OCI-LY3 (cell line): ENCODE data around the gene NKAIN2.

Experiments
- H2AFZ ChIP-seq: fragments of 200-600, 300-600 bp; shearing (Covaris generic); 2 replicates; pipeline ENCODE4 v1.6.0; 2014; ENCODE audit warnings: antibody characterized with exemption, low read depth, low read length
- H3K27ac ChIP-seq: fragments of 200-600, 300-600 bp; sonication (generic); 2 replicates; pipeline ENCODE4 v1.5.1; 2014; ENCODE audit warnings: mild to moderate bottlenecking, low read length, moderate library complexity, mixed read lengths
- H3K27me3 ChIP-seq: fragments of 200-600, 300-600 bp; sonication (generic); 2 replicates; pipeline ENCODE4 v1.6.1; 2014; ENCODE audit warnings: low read depth, low read length, mixed read lengths
- H3K36me3 ChIP-seq: fragments of 200-600, 300-600 bp; sonication (generic); replicated peaks from 2 replicates; pipeline ENCODE3; 2014; ENCODE audit warnings: low read depth, low read length, mixed read lengths
- H3K4me1 ChIP-seq: fragments of 300-600, 200-600 bp; sonication (generic); 2 replicates; pipeline ENCODE4 v1.6.1; 2014; ENCODE audit warnings: low read length, mixed read lengths
- H3K4me2 ChIP-seq: fragments of 200-600, 300-600 bp; sonication (generic); 2 replicates; pipeline ENCODE4 v1.6.1; 2014; ENCODE audit warnings: low read length, mixed read lengths
- H3K4me3 ChIP-seq: fragments of 300-600, 200-600 bp; sonication (generic); 2 replicates; pipeline ENCODE4 v1.5.1; 2014; ENCODE audit warnings: antibody characterized with exemption, mild to moderate bottlenecking, low read length, moderate library complexity
- H3K79me2 ChIP-seq: fragments of 300-600, 200-600 bp; shearing (Covaris generic); 2 replicates; pipeline ENCODE4 v1.6.1; 2014; ENCODE audit warnings: mild to moderate bottlenecking, low read length, mixed read lengths
- H3K9ac ChIP-seq: fragments of 300-600, 200-600 bp; shearing (Covaris generic); 2 replicates; pipeline ENCODE4 v1.6.0; 2014; ENCODE audit warnings: mild to moderate bottlenecking, low read length, moderate library complexity
- H3K9me3 ChIP-seq: fragments of 200-600, 300-600 bp; shearing (Covaris generic); 2 replicates; pipeline ENCODE4 v1.6.1; 2014; ENCODE audit warnings: low read length, mixed read lengths; ENCODE audit not compliant: insufficient read depth
- H4K20me1 ChIP-seq: fragments of 200-600, 300-600 bp; sonication (generic); 2 replicates; pipeline ENCODE4 v1.6.1; 2016; ENCODE audit warnings: low read length, mixed read lengths; ENCODE audit not compliant: insufficient read depth
- EZH2phosphoT487 ChIP-seq: fragments of 200-600 bp; shearing (Covaris generic); IDR thresholded peaks from 2 replicates; pipeline ENCODE4 v1.6.1; 2018; ENCODE audit warnings: antibody characterized with exemption, mixed run types, low read depth
- TF ChIP-seq, protein P1 (sequence below): fragments of 200-600, 300-600 bp; sonication (generic); IDR thresholded peaks from 2 replicates; pipeline ENCODE4 v1.5.1; 2014; ENCODE audit warnings: antibody characterized with exemption, low read length, low read depth

The NKAIN2 gene

DNA sequence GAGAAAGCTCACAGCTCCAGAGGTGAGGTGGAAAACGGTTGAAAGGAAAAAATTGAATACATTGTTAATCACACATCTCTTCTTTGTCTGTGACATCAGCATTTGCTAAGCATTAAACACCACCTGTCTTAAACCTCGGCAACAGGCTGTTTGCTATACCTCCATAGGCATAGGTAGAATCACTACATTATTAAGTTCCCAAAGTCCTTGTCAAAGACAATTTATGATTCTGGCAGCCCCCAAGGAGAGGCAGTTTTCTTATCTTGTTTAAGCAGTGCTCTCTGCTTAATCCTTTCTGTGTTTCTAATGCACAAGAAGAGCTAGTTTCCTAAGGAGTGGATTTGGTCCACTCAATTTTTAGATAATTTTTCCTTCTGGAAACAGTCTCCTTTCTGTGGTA lies 249.7 kb downstream of the NKAIN2 start:
- H3K4me3 ChIP-seq = no peak overlapping the region
- H3K27me3 ChIP-seq = no peaks in the 10 kb centered on the region
- TF ChIP-seq EZH2phosphoT487 = no peak
- TF ChIP-seq, protein P1, sequence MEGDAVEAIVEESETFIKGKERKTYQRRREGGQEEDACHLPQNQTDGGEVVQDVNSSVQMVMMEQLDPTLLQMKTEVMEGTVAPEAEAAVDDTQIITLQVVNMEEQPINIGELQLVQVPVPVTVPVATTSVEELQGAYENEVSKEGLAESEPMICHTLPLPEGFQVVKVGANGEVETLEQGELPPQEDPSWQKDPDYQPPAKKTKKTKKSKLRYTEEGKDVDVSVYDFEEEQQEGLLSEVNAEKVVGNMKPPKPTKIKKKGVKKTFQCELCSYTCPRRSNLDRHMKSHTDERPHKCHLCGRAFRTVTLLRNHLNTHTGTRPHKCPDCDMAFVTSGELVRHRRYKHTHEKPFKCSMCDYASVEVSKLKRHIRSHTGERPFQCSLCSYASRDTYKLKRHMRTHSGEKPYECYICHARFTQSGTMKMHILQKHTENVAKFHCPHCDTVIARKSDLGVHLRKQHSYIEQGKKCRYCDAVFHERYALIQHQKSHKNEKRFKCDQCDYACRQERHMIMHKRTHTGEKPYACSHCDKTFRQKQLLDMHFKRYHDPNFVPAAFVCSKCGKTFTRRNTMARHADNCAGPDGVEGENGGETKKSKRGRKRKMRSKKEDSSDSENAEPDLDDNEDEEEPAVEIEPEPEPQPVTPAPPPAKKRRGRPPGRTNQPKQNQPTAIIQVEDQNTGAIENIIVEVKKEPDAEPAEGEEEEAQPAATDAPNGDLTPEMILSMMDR = no peak
- no peaks in the 10 kb centered on the region for H3K79me2 ChIP-seq
- H3K4me1 ChIP-seq = peaks cover 6% of the 10 kb centered on the region; the same call in 1 of the 2 replicates
- H3K9ac ChIP-seq = no peak overlapping the region
- H3K36me3 ChIP-seq = no peaks in the 10 kb centered on the region
- no peaks in the 10 kb centered on the region for H4K20me1 ChIP-seq
- H3K27ac ChIP-seq = no peak overlapping the region
- H2AFZ ChIP-seq = no peak overlapping the region
- no peak overlapping the region for H3K4me2 ChIP-seq
- no peaks in the 10 kb centered on the region for H3K9me3 ChIP-seq

DNA sequence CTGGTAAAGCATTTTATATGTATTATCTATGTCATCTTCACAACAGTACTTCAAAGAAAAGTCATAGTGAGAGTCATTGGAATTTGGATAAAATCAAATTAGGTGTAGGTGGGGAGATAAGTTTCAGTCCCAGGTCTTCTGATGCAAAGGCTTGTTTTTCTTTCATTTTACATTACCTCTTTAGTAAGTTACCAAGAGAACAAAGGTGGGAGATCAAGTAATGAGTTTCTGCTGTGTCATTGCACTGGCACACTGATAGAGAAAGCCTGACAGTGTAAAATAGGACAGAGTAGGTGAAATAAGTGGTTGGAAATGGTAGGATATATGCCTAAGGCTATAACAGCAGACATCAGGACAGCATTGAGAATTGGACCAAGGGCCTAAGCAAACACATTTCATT lies 250.4 kb downstream of the NKAIN2 start:
- H3K36me3 ChIP-seq = no peaks in the 10 kb centered on the region
- H2AFZ ChIP-seq = no peak overlapping the region
- TF ChIP-seq EZH2phosphoT487 = no peak
- TF ChIP-seq, protein P1 = no peak
- H3K9ac ChIP-seq = no peak overlapping the region
- no peaks in the 10 kb centered on the region for H3K9me3 ChIP-seq
- no peak overlapping the region for H3K4me2 ChIP-seq
- no peaks in the 10 kb centered on the region for H3K79me2 ChIP-seq
- H3K4me1 ChIP-seq = peaks cover 6% of the 10 kb centered on the region; the same call in 1 of the 2 replicates
- H3K27ac ChIP-seq = no peak overlapping the region
- H3K4me3 ChIP-seq = no peak overlapping the region
- H3K27me3 ChIP-seq = no peaks in the 10 kb centered on the region
- H4K20me1 ChIP-seq = no peaks in the 10 kb centered on the region

DNA sequence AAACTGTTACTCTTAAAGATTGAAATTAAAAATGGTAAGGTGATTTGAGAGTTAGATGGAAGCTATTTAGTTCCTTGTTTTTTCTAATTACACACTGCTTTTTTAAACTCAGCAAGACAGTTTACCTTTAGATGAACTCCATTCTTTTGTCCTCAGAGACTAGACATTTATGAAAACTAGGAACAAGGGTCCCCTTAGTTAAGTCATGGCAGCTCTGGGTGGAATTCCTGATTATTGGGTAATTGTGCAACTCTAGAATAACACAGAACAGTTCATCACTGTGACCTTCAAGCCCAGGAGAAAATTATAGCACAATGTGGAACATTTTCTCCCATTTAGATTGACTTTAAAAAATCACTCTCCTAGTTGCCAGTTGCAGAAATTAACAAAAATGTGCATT lies 251.7 kb downstream of the NKAIN2 start:
- Histone ChIP-seq H3K79me2 (no peaks in the 10 kb centered on the region), H3K36me3 (no peaks in the 10 kb centered on the region), H3K27me3 (no peaks in the 10 kb centered on the region), H3K9me3 (no peaks in the 10 kb centered on the region), H3K27ac (no peak overlapping the region), H3K4me2 (no peak overlapping the region), H4K20me1 (no peaks in the 10 kb centered on the region), H2AFZ (no peak overlapping the region), H3K4me1 (peaks cover 6% of the 10 kb centered on the region; the same call in 1 of the 2 replicates), H3K9ac (no peak overlapping the region), H3K4me3 (no peak overlapping the region)
- TF ChIP-seq, protein P1 = no peak
- no peak for TF ChIP-seq EZH2phosphoT487

DNA sequence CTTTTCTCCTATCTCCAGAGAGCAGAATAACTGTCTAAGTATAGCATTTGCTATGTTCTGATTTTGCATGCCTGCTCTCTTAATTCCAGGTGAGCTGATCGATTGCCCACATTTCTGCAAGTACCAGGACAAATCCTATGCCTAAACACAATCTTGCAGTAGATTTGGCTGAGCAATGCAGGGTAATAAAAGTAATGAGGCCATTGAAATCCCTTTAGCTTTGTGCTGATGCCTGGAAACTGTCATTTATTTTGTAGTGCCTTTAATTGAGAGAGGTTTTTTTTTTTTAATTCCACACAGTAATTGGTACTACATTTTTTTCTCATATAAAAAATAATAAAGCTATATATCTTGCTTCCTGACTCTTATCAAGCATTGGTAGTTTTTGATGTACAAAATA lies 252.3 kb downstream of the NKAIN2 start:
- Histone ChIP-seq H3K4me1 (peaks cover 6% of the 10 kb centered on the region; the same call in 1 of the 2 replicates), H3K9me3 (no peaks in the 10 kb centered on the region), H3K27me3 (no peaks in the 10 kb centered on the region), H3K79me2 (no peaks in the 10 kb centered on the region), H2AFZ (no peak overlapping the region), H4K20me1 (no peaks in the 10 kb centered on the region), H3K9ac (no peak overlapping the region), H3K4me2 (no peak overlapping the region), H3K4me3 (no peak overlapping the region), H3K27ac (no peak overlapping the region), H3K36me3 (no peaks in the 10 kb centered on the region)
- no peak for TF ChIP-seq EZH2phosphoT487
